GM18511 (cell line): ENCODE results near the gene BEAN1.

Experiments
- ATAC-seq: cut with Tn5 transposase; IDR thresholded peaks from one replicate; pipeline ENCODE4 v1.9.1; 2021; ENCODE audit warnings: mild to moderate bottlenecking, moderate library complexity; ENCODE audit not compliant: unreplicated experiment

The BEAN1 gene

DNA sequence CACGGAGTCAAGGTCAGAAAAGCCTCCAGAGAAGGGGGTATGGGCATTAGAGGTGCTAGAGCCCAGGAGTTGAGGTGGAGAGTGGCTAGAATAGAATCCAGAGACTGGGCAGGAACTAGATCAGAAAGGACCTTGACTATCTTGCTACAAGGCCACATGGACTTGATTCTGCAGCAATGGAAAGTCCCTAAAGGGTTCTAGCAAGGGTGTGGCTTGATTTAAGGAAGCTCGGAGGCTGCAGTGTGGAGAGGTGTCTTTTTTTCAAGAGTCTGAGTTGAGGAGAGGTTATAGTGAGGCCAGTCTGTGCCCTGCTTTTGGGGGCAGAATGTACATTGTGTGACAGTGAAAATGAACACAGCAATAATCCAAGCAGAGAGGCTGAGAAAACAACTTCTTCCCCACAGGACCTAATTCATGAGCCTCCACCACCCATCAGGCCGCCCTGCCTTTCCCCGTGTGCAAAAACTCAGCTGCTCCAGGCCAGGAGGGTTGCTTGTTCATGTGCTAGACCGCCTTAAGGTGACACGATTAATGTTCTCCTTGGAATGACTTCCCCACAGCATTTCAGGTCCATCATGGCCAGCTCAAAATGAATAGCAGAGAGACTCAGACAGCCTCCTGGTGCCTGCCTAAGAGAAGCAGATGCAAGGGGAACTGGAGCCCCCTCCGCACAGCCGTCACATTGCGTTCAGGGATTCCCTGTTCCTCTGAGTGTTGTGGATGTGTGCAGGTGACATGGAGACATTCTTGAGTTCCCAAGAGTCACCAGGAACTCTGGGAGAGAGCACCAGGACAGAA is 8.7 kb upstream of the BEAN1 start:
- no peak for ATAC-seq

DNA sequence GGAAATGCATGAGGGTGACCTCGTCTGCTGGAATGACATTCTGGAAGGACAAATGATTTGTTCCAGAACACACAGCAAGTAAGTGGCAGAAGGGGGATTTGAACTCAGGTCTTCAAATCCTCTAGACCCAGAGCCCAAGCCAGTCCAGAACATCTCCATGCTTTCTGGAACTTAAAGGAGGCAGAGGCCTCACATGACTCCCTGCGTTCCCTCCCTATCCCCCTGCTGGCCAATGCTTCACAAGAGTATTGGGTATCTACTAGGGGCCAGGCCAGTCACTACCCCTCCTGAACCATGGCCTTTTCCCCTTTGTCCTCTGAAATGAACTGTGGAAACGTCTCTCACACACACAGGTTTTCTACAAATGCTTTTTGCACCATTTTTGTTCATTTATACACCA is 7.6 kb upstream of the BEAN1 start:
- no peak for ATAC-seq

DNA sequence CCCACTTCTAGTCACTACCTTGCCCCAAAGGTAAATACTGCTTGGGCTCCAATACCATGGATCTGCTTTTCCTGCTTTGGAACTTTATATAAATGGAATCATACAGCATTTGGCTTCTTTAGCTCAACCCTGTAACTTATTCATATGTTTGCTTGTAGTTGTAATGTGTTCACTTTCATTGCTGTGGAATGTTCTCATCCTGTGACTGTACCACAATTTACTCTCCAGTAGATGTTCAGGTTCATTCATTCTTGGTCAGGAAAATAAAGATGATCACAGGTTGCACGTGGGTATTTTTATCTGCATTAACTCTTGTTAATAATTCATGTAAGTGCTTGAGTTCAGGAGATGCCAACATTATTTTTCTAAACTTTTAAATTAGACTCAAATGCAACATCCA is 6.7 kb upstream of the BEAN1 start:
- ATAC-seq: no peak

DNA sequence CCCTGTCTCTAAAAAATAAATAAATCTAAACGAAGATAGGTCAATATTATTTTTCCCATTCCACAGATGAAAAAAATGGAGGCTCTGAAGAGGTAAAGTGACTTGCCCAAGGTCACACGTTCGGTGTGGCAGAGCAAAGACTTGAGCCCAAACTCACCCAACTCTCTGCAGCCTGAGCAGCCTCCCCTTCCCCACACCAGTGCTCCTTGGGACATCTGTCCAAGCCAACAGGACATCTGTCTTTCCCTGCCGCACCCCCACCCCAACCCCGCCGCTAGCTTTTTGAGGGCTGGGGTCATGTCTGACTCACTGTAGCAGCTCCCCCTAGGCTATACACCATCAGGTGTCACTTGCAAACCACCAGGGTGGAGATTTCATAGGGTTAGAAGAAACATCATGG is 5.2 kb upstream of the BEAN1 start:
- ATAC-seq: no peak

DNA sequence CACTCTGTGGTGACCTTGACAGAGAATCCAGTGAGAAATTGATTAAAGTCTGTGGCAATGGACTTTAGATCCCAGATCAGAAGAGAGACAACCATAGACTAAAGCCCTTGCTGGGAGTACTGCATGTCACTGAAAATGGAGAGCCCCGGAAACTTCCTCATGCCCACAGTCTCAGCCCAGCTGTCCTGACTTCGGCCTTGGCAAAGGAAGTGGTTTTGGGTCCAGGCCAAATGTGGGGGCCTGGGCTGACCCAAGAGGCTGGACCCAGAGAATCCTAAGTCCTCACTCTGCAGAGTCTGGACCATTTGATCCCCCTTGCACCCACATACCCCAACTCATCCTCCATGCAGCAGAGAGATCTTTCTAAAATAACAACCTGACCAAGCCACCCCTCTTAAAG is 4.7 kb upstream of the BEAN1 start:
- no peak for ATAC-seq

DNA sequence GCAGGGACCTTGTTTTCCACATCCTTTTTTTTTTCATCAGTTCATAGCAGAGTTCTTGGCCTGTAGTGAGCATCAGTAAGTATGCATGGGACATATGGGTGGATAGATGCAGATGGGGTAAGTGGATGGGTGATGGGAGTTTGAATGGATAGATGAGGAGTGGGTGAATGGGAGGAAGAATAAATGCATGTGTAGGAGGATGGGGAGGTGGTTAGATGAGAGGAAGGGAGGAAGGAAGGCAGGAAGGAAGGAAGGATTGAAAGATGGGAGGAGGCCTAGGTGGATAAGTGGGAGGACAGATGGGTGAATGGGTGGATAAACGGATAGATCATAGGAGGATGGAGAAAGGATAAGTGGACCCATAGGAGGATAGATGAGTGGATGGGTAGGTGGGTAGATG is 3.9 kb upstream of the BEAN1 start:
- ATAC-seq: no peak

DNA sequence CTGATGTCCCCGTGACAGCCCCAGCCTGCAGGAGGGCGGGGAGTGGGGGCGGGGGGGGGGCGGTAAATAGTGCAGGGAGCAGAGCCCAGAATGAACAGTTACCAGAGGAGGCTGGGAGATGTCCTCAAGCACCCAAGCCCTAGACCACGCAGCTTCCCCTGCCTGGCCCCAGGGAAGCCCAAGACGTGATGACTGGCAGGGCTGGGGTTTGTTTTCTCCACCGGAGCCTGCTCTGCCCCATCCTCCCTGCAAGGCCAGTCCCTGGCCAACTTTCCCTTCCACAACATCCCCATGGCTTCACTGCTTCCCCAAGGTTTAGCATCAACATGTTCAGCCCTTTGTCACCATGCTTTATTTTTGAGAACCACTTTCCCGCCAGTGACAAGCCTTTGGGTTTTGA is 1.4 kb upstream of the BEAN1 start:
- ATAC-seq: no peak

DNA sequence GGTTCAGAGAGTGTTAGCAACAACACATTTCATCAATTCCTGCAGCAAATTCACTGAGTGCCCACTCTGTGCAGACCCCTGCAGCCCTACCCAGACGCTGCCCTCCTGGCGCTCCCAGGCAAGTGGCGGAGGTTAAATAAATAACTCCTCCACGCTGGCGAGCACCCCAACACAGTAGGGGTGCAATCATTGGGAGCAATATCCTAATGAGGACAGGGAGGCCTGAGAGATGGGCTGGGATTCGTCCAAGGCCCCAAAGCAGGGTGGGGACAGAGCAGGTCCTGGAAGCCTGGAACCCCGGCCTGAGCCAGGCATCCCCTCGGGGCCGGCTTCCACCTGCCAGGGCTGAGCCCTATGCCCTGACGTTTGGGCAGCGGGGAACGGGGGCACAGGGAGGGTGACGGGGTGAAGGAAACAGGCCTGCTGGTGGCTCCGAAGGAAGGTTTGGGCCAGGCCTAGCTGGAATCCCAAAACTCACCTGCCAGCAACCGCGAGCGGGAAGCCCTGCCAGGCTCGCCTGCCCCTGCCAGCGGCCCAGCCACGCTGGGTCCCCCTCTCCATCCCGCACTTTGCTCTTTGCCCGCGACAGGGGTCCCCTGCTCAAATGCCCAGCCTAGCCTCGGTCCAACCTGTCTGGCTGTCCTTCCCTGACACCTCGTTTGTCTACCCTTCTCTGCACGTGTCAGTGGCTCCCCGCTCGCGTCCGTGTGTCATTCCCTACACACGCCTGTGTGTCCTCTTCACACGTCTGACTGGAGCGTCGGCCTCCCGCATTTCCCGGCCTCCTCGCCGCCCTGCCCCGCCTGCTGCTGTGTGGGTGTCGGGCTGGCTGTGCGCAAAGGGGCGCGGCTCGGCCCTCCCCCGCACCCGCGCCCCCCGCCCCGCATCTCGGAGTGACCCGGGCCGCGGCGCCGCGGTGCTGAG is 721 bp upstream of the BEAN1 start:
- ATAC-seq: no peak

DNA sequence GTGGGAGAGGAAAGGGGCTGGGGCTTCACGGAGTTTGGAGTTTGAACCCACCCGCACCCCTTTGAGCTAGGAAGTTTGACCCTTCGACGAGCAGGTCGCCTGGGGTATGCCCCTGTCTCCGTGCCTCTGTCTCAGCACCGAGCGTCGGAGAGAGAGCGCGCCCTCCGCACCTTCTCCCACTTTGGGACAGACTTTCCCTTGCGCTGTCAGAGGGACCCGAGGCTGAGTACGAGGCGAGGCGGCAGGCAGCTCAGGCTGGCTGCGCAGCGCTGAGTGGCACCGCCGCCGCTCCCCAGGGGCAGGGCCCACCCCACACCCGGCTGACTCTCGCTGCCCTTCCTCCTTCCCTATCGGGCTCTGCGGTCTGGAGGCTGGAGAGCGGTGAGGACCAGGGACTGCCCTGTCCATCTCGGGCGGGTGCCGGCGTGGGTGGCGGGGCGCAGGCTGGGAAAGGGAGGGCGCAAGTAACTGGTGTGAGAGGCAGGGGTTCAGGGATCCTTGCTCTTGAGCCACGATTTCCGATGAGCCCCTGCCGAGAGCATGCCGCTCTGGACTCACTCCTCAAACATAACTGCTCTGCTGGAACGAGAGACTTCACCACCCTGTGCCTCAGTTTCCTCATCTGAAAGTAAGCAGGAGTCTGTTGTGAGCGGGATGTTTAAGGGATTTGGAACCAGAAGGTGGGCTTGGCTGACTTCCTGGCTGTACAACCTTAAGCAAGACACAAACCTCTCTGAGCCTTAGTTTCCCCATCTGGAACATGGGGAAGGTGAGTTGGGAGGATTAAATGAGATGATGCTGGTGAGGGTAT is 981 bp downstream of the BEAN1 start:
- ATAC-seq: no peak

DNA sequence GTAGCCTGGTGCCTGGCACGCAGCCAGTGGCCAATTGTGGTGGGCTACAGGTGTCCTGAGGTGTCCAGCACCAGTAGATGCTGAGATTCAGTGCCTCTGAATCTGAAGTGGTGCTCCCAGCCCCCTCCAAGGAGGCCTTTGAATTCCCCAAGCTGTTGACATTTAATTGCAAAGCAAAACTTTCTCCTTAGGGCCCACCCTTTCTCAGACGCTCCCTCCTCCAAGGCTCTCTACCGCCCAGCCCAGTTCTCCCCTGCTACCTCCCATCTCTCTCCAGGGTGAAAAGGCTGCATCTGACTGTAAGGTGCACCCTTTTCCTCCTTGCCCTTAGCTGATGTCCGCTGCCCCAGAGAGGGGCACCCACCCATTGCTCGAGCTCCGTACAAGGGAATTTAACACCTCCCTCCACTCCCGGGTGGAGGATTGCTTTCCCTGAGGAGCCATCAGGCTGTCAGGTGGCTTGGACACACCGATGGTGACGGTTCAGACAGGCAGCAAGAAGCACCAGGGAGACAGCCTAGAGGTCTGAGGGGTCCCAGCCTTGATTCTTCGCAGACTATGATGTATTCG is 1.7 kb downstream of the BEAN1 start:
- ATAC-seq: no peak

DNA sequence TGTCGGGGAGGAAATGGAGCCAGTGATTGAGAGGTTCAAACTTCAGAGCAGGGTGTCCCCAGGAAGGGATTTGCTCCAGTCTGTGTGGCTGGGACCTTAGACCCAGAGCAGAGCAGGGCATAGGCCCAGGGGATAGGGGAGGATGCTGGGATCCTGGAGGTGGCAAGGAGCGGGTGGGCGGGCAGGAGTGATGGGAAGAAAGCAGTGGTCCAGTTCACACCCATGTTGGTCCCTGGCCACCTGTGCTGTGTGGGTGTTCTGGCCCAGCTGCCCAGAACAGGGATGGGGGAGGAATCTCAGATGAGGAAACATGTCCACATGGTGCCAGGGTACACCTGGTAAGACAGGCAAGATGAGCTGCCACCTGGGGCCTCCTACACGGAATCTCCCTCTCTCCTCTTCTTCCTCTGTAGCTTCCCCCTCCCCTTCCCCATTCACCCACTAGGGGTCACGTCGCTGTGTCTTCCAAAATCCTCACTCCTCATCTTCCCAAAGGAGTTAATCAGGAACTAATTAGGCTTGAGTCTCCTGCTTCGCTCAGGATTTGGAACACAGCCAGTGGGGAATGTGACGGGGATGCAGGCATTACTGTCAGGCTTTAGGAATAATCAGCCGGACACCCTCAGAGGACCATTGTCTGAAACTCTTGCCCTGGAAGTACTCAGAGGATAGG is 2.3 kb downstream of the BEAN1 start:
- ATAC-seq: no peak

DNA sequence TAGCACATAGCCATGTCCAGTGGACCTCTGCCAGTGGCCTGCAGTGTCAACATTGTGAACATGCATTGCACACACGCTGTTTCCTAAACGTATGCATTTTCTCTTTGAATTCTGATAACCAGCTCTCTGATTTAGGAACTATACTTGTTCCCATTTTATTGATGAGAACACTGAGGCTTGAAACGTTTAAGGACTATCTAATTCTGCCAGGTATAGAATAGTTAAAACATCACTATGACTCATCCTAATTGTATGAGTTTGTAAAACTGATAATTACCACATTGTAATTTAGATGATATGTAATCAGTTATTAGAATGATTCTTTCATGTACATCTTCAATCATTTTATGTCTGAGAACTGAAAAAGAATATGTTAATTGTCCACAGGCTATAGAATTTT is 3.1 kb downstream of the BEAN1 start:
- no peak for ATAC-seq

DNA sequence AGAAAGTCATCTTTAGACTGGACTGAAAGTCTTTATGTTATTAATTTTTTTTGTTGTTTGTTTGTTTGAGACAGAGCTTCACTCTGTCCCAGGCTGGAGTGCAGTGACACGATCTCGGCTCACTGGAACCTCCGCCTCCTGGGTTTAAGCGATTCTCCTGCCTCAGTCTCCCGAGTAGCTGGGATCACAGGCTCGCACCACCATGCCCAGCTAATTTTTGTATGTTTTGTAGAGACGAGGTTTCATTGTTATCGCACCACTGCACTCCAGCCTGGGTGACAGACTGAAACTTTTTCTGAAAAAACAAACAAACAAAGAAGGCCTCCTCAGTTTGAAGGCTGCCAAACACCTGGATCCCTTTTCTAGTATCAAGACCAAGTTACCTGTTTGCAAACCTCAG is 4.7 kb downstream of the BEAN1 start:
- ATAC-seq: no peak

DNA sequence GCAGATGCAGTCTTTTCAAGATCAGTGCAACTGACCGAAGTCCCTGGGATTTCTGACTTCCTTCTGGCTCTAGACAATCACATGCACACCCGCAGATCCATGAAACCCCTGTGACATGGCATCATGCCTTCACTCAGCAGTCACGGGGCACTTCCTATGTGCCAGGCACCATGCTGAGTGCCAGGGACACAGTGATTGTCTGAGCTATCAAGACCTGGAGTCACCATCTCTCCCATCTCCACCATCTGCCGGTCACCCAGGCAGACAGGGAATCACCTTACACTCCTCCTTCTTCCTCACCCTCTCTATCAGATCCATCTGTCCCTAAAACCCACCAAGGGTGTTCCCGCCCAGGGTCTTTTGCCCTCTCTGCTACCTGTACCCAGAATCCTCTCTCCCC is 5.3 kb downstream of the BEAN1 start:
- no peak for ATAC-seq

DNA sequence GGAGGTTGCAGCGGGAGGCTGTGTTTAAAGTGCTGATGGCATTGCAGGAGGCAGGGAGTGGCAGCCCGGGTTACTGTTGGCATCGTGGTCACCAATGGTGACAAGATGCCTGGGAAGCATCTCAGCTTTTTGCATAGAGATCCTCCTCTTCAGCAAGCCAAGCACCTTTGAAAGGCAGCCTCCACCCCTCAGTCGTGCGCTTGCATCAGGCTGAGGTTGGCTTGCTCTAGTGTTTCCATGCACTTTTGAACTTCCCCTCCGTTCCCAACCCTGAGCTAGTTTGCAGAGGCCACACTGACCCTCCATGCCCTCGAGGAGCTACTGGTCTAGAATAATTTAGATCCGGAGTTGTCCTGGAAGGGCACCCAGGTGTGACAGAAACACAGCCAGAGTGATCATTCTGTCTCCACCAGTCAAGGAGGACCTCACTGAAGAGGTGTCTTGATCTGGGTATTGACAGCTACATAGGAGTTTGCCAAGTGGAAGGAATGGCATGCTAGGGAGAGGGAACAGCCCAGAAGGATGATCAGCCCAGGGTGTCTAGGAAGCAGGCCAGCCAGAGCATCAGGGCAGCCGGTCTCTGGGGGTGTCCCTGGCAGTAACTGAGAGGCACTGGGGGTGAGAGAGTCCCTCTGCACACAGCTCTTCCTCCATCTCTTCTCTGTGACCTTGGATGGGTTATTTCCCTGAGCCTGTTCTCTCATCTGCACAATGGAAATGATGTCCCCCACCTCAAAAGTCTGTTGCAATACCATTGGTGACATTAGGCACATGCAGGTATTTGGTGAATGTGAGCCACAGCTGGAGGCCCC is 7.7 kb downstream of the BEAN1 start:
- no peak for ATAC-seq

DNA sequence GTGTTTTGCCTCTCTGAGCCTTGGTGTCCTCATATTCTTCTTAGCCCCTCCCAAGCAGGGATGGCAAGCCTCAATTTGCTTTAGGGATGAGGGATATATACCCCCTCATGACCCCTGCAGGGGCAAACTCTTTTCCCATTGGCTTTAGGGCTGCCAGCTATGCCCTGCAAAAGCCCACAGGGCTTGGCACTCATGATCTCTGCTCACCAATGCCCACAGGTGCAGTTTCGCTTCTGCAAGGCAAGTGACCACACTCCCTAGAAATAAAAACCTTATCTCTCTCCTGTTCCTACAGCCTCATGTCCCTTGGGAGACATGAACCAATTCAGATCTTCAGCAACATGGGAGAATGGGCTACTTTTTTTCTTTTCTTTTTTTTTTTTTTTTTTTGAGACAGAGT is 8.8 kb downstream of the BEAN1 start:
- ATAC-seq: no peak

DNA sequence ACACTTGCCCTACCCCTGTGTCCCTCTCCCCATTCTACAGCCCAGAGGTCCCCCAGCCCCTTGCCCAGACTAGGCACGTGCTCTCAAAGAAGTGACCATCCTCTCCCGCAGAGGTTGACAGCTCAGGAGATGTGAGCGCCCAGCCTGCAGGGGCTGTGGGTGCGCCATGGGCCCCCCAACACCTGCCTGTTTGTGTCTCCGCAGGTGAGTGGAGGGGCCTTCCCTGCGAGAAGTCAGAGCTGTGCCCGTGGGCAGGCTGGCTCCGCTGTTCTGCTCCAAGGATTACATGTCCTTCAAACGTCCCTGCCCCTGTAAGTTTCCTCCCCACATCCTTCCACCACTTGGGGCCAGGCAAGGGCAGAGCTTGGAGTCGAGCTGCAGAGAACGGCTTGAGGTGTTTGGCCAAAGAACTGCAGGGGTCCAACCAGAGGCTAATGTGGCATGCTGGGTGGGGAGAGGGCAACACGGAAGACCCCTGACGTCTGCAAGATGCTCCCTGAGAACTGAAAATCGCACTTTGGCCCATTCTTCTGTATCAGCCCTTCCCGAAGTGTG is 10.4 kb downstream of the BEAN1 start:
- no peak for ATAC-seq

DNA sequence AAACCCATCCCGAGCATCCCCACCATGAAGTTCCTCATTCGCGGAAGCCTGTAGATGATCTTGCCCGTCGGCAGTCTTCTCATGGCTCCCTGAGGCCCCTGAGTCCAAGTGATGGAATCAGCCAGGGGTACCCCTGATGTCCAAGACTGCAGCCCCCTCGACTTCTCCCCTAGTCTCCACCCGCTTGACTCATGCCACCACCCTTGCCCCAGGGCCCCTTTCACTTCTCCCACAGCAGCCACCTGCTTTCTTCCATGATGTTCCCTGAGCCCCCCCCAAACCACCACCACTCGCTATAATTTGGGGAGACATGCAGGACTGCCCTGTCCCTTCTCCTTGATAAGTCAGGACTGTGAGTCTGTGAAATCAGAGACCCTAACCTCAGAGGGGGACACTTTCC is 11.4 kb downstream of the BEAN1 start:
- no peak for ATAC-seq

DNA sequence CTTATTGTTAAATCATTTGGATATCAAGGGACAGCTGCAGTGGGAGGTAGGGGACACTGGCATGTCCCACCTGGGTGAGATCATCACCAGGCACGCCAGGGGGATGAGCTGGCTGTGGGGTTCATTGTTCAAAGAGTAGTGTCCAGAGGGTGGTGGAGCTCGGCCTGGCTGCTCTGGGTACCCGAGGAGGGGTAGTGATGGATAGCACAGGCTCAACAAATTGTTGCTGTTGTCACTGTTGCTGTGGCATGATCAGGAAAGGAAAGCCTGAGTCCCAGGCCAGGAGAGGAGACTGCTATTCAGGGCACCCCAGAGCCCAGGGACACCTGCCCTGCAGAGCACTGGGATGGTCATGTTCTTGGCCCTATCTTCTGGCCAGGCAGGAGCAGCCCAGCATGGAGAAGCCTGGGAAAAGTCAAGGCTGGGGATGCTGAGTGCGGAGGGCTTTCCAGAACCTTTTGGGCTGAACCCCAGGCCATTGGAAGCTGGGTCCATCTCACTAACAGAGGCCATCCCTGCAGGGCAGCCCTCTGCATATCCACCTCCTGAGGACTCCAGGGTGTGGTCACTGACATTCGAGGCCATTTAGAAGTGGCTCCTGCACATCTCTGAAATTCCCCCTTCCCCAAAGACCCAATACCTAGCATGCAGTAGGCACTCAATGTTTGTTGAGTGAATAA is 12.1 kb downstream of the BEAN1 start:
- ATAC-seq: no peak
